IMR-90 (cell line): Measurements from ENCODE around the gene DOK6. TPM values are rescaled to one million over a fixed set of nuclear protein-coding genes. Genes with fewer than 3 reads are reported as not detected.

ENCODE experiments used
- ATAC-seq: fragments of 200-7000 bp; cut with Tn5 transposase; 2 replicates; pipeline ENCODE4 v1.9.1; 2020; ENCODE audit warnings: low read depth, mild to moderate bottlenecking, moderate library complexity
- BruUV-seq: library from RNA; stranded (reverse); fragments of 400-500 nt; replicated peaks from 2 replicates; lab custom pipeline; 2021; lab: Mats Ljungman, UMichigan
- CTCF ChIA-PET: fragments of 300-600 bp; formaldehyde crosslinking; extraction: SDS; loops from one replicate; lab custom pipeline; 2021; ENCODE audit warnings: antibody characterized with exemption; lab: Yijun Ruan, JAX
- POLR2A ChIA-PET: fragments of 300-600 bp; sonication (Branson Sonifier 250); formaldehyde crosslinking; loops from one replicate; lab custom pipeline; 2022; ENCODE audit warnings: antibody characterized with exemption; ENCODE audit not compliant: unreplicated experiment; lab: Charles Lee
- DNase-seq: peaks from one replicate; pipeline ENCODE4 v3.0.0; 2013
- H2AFZ ChIP-seq: replicated peaks from 2 replicates; pipeline ENCODE3; 2013; ENCODE audit warnings: low read length, mild to moderate bottlenecking; ENCODE audit not compliant: poor library complexity
- H2AK5ac ChIP-seq: 2 replicates; pipeline ENCODE4 v1.6.1; 2013; ENCODE audit warnings: low read depth, low read length, inconsistent platforms
- H2AK9ac ChIP-seq: replicated peaks from 2 replicates; pipeline ENCODE3; 2013; ENCODE audit warnings: mild to moderate bottlenecking, low read depth, low read length, moderate library complexity; ENCODE audit not compliant: poor library complexity
- H2BK120ac ChIP-seq: 2 replicates; pipeline ENCODE4 v1.6.1; 2013; ENCODE audit warnings: low read depth, low read length, inconsistent platforms
- H2BK15ac ChIP-seq: 3 replicates; pipeline ENCODE4 v1.6.1; 2013; ENCODE audit warnings: low read depth, low read length, inconsistent platforms
- H2BK20ac ChIP-seq: 2 replicates; pipeline ENCODE4 v1.6.1; 2013; ENCODE audit warnings: low read depth, mild to moderate bottlenecking, inconsistent platforms, low read length, moderate library complexity
- H2BK5ac ChIP-seq: 2 replicates; pipeline ENCODE4 v1.6.1; 2013; ENCODE audit warnings: mild to moderate bottlenecking, low read depth, low read length, inconsistent platforms; ENCODE audit not compliant: poor library complexity, severe bottlenecking
- H3K14ac ChIP-seq: replicated peaks from 2 replicates; pipeline ENCODE4 v1.6.1; 2013; ENCODE audit warnings: low read depth, low read length, inconsistent platforms
- H3K18ac ChIP-seq: 2 replicates; pipeline ENCODE4 v1.6.1; 2013; ENCODE audit warnings: low read depth, low read length, control low read depth
- H3K23ac ChIP-seq: 2 replicates; pipeline ENCODE4 v1.6.1; 2013; ENCODE audit warnings: low read depth, low read length, inconsistent platforms
- H3K27ac ChIP-seq: 2 replicates; pipeline ENCODE4 v1.5.1; 2013; ENCODE audit warnings: mild to moderate bottlenecking, control low read depth, low read length; ENCODE audit not compliant: insufficient read depth
- H3K27me3 ChIP-seq: 2 replicates; pipeline ENCODE4 v1.6.1; 2013; ENCODE audit warnings: low read length; ENCODE audit not compliant: control insufficient read depth, insufficient read depth
- H3K36me3 ChIP-seq: 2 replicates; pipeline ENCODE4 v1.6.1; 2013; ENCODE audit warnings: low read length, mixed read lengths; ENCODE audit not compliant: control insufficient read depth, insufficient read depth
- H3K4ac ChIP-seq: 2 replicates; pipeline ENCODE4 v1.6.1; 2013; ENCODE audit warnings: low read depth, low read length, inconsistent platforms
- H3K4me1 ChIP-seq: 2 replicates; pipeline ENCODE4 v1.6.1; 2013; ENCODE audit warnings: low read length, mixed read lengths; ENCODE audit not compliant: control insufficient read depth, insufficient read depth
- H3K4me2 ChIP-seq: 2 replicates; pipeline ENCODE4 v1.6.1; 2013; ENCODE audit warnings: low read depth, mild to moderate bottlenecking, control low read depth, low read length, moderate library complexity
- H3K4me3 ChIP-seq: 2 replicates; pipeline ENCODE4 v1.5.1; 2013; ENCODE audit warnings: low read depth, mild to moderate bottlenecking, control low read depth, low read length, moderate library complexity; ENCODE audit not compliant: insufficient read depth
- H3K56ac ChIP-seq: 2 replicates; pipeline ENCODE4 v1.6.1; 2013; ENCODE audit warnings: low read length, inconsistent platforms; ENCODE audit not compliant: insufficient read depth; ENCODE audit errors: extremely low read depth
- H3K79me1 ChIP-seq, 2 experiments: 2 replicates each; pipeline ENCODE4 v1.6.1; 2013; ENCODE audit warnings: low read length in 2 of 2, inconsistent platforms in 1 of 2, low read depth in 1 of 2
- H3K9ac ChIP-seq: 2 replicates; pipeline ENCODE4 v1.6.1; 2013; ENCODE audit warnings: low read depth, low read length, control low read depth
- H3K9me1 ChIP-seq: 2 replicates; pipeline ENCODE4 v1.6.1; 2013; ENCODE audit warnings: low read length, inconsistent platforms; ENCODE audit not compliant: insufficient read depth
- H3K9me3 ChIP-seq: 2 replicates; pipeline ENCODE4 v1.6.1; 2013; ENCODE audit warnings: low read length; ENCODE audit not compliant: control insufficient read depth, insufficient read depth
- H4K20me1 ChIP-seq: 2 replicates; pipeline ENCODE4 v1.6.1; 2013; ENCODE audit warnings: low read length, inconsistent platforms; ENCODE audit not compliant: insufficient read depth
- H4K5ac ChIP-seq: 2 replicates; pipeline ENCODE4 v1.6.1; 2013; ENCODE audit warnings: mild to moderate bottlenecking, low read depth, low read length, control low read depth
- H4K8ac ChIP-seq, 2 experiments: 2 replicates each; pipeline ENCODE4 v1.6.1; 2013; ENCODE audit warnings: low read depth in 2 of 2, low read length in 2 of 2, control low read depth in 1 of 2, inconsistent platforms in 1 of 2
- H4K91ac ChIP-seq: 2 replicates; pipeline ENCODE4 v1.6.1; 2013; ENCODE audit warnings: low read depth, low read length, inconsistent platforms; ENCODE audit not compliant: insufficient read depth
- BHLHE40 ChIP-seq: fragments of 150-350 bp; IDR thresholded peaks from 2 replicates; pipeline ENCODE4 v1.6.1; 2016; ENCODE audit warnings: mild to moderate bottlenecking, low read depth, low read length
- CHD1 ChIP-seq: IDR thresholded peaks from 2 replicates; pipeline ENCODE4 v1.6.1; 2012; ENCODE audit warnings: low read depth, low read length, improper control_type of control experiment
- CTCF ChIP-seq: conservative IDR thresholded peaks from 2 replicates; pipeline ENCODE4 v1.5.1; 2012; ENCODE audit warnings: mild to moderate bottlenecking, low read depth, low read length, improper control_type of control experiment
- MAFK ChIP-seq: IDR thresholded peaks from 2 replicates; pipeline ENCODE4 v1.6.1; 2012; ENCODE audit warnings: low read depth, low read length, improper control_type of control experiment
- MXI1 ChIP-seq: IDR thresholded peaks from 2 replicates; pipeline ENCODE4 v1.6.1; 2012; ENCODE audit warnings: low read depth, mild to moderate bottlenecking, low read length, moderate library complexity, borderline replicate concordance
- POLR2A ChIP-seq: IDR thresholded peaks from 2 replicates; pipeline ENCODE4 v1.6.1; 2012; ENCODE audit warnings: mild to moderate bottlenecking, low read depth, low read length
- RAD21 ChIP-seq: IDR thresholded peaks from 2 replicates; pipeline ENCODE4 v1.6.1; 2012; ENCODE audit warnings: low read length, improper control_type of control experiment
- RCOR1 ChIP-seq: IDR thresholded peaks from 2 replicates; pipeline ENCODE4 v1.6.1; 2012; ENCODE audit warnings: mild to moderate bottlenecking, low read length, improper control_type of control experiment; ENCODE audit not compliant: insufficient replicate concordance
- RFX5 ChIP-seq: IDR thresholded peaks from 2 replicates; pipeline ENCODE4 v1.8.0; 2012; ENCODE audit warnings: low read depth, mild to moderate bottlenecking, low read length, moderate library complexity
- SMC3 ChIP-seq: fragments of 150-350 bp; IDR thresholded peaks from 2 replicates; pipeline ENCODE4 v1.6.1; 2016; ENCODE audit warnings: low read depth, mild to moderate bottlenecking, antibody characterized with exemption, low read length, moderate library complexity
- USF2 ChIP-seq: fragments of 150-350 bp; IDR thresholded peaks from 2 replicates; pipeline ENCODE4 v1.6.1; 2017; ENCODE audit warnings: mild to moderate bottlenecking, antibody characterized with exemption, low read length, low read depth
- WGBS, 2 experiments: methylation state at CpG; one replicate each; pipeline versions ENCODE4 v1.1.5 to v1.1.7; 2013; ENCODE audit warnings: missing lambda C conversion rate in 2 of 2; ENCODE audit not compliant: insufficient read length in 1 of 2; ENCODE audit errors: extremely low coverage in 2 of 2; 5-methylcytosine and 5-hydroxymethylcytosine counted together
- dilution Hi-C: fragments of 300-500 bp; cut with HindIII; formaldehyde crosslinking; loops from one replicate; pipeline ENCODE4 v1.14.3; 2018; ENCODE audit warnings: low sequenced_read_pairs; ENCODE audit not compliant: unreplicated experiment
- in situ Hi-C: fragments of 300-500 bp; cut with MboI; formaldehyde crosslinking; loops from 3 replicates; pipeline ENCODE4 v1.14.3; 2019; ENCODE audit warnings: low sequenced_read_pairs, inconsistent platforms, mixed read lengths
- intact Hi-C: fragments of 100-400 bp; cut with micrococcal nuclease; formaldehyde crosslinking; loops from 2 replicates; pipeline ENCODE4 v1.10.0; 2022
- polyA plus RNA-seq, 3 experiments: library from polyadenylated mRNA; depleted of rRNA; stranded (reverse); fragments of >200 nt; gene quantifications; 2 replicates each; pipeline ENCODE4 v1.2.3, GENCODE V29; 2012; ENCODE audit warnings: low replicate concordance in 1 of 3
- total RNA-seq: library from RNA; depleted of rRNA; stranded (reverse); fragments of >200 nt; gene quantifications from 2 replicates; pipeline ENCODE4 v1.2.3, GENCODE V29; 2012

Gene DOK6
- total and polyA plus RNA-seq, 2 of the 4 experiments (the other 2 are of a cell fraction) = 1.9 to 2.7 TPM

GRCh38 chr18:69865776-69866175 is 465.1 kb downstream of the DOK6 start:
- ATAC-seq (no peak), DNase-seq (no peak)
- H3K9me3 ChIP-seq = no peaks in the 10 kb centered on the region
- H3K4me2 ChIP-seq = no peak overlapping the region
- no peak overlapping the region for H2AK5ac ChIP-seq
- no peak overlapping the region for H3K9ac ChIP-seq
- CTCF ChIA-PET = no interaction called here
- TF ChIP-seq MAFK (no peak), RAD21 (no peak), CTCF (no peak), MXI1 (no peak), POLR2A (no peak), CHD1 (no peak), USF2 (no peak), RFX5 (no peak), BHLHE40 (no peak), SMC3 (no peak), RCOR1 (no peak)
- H3K14ac ChIP-seq = no peak overlapping the region
- in situ Hi-C loops = no loop called here
- no TSS peak for BruUV-seq
- no CpG with 5 or more reads among the region's 4 CpGs for WGBS, 2 experiments
- H4K8ac ChIP-seq = no peak overlapping the region
- no peak overlapping the region for H2BK15ac ChIP-seq
- no peaks in the 10 kb centered on the region for H3K36me3 ChIP-seq
- no peak overlapping the region for H2BK120ac ChIP-seq
- no peak overlapping the region for H4K5ac ChIP-seq
- H3K79me1 ChIP-seq = no peaks in the 10 kb centered on the region
- POLR2A ChIA-PET = no interaction called here
- intact Hi-C loops = loop anchor here (10.0 kb wide), 1 partner anchor 471 kb away; no protein-coding TSS in a partner anchor
- no peak overlapping the region for H3K27ac ChIP-seq
- no peak overlapping the region for H2AK9ac ChIP-seq
- no peak overlapping the region for H2BK5ac ChIP-seq
- no peak overlapping the region for H3K18ac ChIP-seq
- H2BK20ac ChIP-seq = no peak overlapping the region
- H3K27me3 ChIP-seq = no peaks in the 10 kb centered on the region
- no peak overlapping the region for H3K4me3 ChIP-seq
- H3K9me1 ChIP-seq = no peaks in the 10 kb centered on the region
- no peaks in the 10 kb centered on the region for H4K20me1 ChIP-seq
- no peak overlapping the region for H2AFZ ChIP-seq
- no peak overlapping the region for H3K4ac ChIP-seq
- H3K23ac ChIP-seq = no peak overlapping the region
- no peak overlapping the region for H4K91ac ChIP-seq
- H3K56ac ChIP-seq = no peak overlapping the region
- no peaks in the 10 kb centered on the region for H3K4me1 ChIP-seq
- dilution Hi-C loops = no loop called here
